Activated CD4-positive, alpha-beta T cell treated with anti-CD3 and anti-CD28 coated beads, Interleukin-2, amount 50 U/mL, for 16 hours (primary cell): ENCODE measurements around the gene NPW.

Experiments used
- DNase-seq: peaks from one replicate; pipeline ENCODE4 v3.0.0-alpha.2; 2020

Gene NPW

DNA sequence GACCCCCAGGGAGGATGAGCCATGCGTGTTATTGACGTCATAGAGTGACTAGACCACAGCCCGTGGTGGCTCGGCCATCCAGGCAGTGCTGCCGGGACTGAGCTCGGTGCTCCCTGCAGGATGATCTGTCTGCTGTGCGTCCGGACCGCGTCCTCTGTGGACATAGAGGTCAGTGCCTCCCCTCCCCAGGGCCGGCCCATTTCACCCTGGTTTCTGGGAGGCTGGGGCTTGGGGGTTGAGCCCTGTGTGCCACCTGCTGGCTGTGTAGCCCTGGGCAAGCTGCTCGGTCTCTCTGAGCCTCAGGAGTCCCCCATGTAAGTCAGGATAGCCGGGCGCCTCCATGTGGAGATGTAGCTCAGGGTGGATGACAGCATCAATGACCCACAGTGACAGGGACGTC is 36.5 kb downstream of the NPW start:
- DNase-seq, result no peak

- DNase-seq, result no peak
Observed at GRCh38 chr16:2056681-2057407, 37.3 kb downstream of the NPW start.

DNA sequence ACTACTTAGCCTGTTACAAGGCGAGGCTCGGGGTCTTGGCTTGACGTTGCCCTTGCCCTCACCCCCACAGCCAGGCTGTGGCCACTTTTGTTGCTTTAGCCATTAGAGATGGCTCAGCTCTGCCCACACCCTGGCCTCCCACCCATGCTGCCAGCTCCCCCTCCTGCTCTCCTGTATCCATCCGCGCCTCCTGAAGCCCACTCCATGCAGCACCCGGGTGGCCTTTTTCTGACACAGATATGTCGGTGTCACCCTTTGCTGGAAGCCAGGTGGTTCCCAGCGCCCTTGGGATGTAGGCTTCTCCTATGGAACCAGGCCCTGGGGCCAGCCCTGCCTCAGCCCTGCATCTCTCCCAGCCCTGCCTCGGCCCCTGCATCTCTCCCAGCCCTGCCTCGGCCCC is 37.9 kb downstream of the NPW start:
- no peak for DNase-seq

DNA sequence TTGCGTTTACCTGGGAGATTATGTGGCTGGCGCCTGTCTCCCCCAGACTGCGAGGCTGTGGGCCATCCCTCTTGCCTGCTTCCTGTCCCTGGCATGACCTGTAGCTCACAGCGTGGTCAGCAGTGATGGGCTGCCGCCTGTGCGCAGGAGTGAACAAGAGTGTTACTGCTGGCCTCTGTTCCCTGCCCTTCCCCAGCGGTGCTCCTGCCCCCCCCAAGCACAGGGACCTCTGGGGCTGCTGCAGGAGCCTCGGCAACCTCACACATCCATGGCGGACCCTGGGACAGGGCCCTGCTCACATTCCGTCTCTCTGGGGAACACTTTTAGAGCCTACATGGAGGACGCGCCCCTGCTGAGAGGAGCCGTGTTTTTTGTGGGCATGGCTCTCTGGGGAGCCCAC is 38.8 kb downstream of the NPW start:
- DNase-seq, result no peak

GRCh38 chr16:2058872-2059271 is 39.3 kb downstream of the NPW start:
- no peak for DNase-seq

- DNase-seq, result no peak
Observed at GRCh38 chr16:2060346-2060745, 40.8 kb downstream of the NPW start.

DNA sequence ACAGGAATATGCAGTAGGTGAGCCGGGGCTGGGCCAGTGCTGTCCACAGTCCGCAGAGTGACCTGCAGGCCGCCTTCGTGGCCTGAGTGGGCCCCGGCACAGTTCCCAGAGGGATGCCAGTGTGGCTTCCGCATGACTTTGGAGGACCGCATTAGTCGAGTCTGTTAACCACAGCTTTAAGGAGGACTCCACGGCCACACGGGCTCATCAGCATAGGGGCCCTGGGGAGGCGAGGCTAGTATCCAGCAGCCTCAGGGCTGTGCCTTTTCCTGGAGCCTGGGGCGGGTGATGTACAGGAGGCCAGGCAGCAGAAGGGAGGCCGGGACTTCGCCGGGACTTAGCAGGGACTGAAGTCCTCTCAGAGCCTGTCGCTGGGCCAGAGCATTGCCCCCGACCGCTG is 41.4 kb downstream of the NPW start:
- DNase-seq, result no peak

- no peak for DNase-seq
Observed at GRCh38 chr16:2061526-2061925, 41.9 kb downstream of the NPW start.

DNA sequence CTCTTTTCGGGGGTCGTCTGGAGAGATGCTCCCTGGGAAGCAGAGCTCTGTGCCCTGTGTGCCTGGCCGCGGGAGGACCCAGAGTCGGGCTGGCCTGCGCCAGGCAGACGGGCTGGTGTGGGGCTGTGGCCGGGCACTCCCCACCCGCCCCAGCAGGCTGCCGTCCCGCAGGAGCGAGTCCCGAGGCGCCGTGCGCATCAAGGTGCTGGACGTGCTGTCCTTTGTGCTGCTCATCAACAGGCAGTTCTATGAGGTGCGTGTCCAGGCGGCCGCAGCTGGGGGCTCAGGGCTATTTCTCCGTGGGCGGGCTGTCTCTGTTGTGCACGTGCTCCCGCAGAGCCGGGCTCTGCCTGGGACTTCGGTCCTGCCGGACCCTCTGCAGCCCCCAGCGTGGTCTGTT is 43.2 kb downstream of the NPW start:
- DNase-seq, result no peak

- no peak for DNase-seq
Observed at GRCh38 chr16:2063861-2064260, 44.3 kb downstream of the NPW start.

GRCh38 chr16:2064368-2064945 is 44.9 kb downstream of the NPW start:
- no peak for DNase-seq

GRCh38 chr16:2066139-2066538 is 46.6 kb downstream of the NPW start:
- DNase-seq, result no peak
